Measurements from ENCODE around the gene ANKRD36C. TPM values are rescaled to one million over a fixed set of nuclear protein-coding genes. Genes with fewer than 3 reads are reported as not detected.
"Not testable (repeated sequence)": the region's sequence is repeated elsewhere in the genome, so short reads cannot be mapped to it uniquely, and the experiment has no call there.

Gene ANKRD36C
- total and polyA plus RNA-seq, 9 of the 15 experiments (the other 6 are each of a cell fraction or from before 2014, with no cell fraction given) = 4.4 to 51.6 (median 11.9) TPM

DNA sequence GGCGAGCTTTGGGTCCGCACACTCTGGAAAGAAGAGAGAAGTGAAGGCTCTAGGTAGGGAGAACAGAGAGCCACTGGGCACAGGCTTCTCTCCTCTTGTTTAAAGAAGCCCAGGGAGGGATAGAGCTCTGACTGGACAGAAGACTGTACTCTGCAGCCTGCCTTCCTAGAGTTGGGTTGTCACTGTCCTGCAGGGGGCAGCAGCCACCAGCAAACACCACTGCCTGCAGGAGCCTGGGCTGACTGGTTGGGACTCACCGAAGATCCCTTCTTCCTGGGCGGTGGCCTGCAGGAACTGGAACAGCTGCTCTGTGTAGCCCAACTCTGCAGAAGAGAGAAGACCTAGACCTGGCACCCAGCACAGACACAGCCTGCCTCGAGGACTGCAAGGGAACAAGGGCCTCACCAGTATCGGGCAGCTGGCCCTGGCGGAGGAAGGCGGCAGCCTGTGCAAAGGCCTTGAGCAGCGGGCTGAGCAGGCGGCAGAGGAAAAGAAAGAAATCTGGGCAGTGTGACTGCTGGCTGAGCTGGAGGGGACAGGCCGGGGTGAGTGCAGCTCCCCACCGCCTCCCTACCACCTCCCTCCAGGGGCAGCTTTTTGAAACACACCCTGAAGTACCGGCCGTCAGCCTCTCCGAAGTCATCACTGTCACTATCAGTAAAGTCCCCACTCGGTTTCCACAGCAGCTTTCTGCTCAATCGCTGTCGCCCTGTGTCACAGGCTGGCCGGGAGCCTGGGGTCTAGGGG lies 31.2 kb upstream of the ANKRD36C start (continued):
- TF ChIP-seq, protein P1, sequence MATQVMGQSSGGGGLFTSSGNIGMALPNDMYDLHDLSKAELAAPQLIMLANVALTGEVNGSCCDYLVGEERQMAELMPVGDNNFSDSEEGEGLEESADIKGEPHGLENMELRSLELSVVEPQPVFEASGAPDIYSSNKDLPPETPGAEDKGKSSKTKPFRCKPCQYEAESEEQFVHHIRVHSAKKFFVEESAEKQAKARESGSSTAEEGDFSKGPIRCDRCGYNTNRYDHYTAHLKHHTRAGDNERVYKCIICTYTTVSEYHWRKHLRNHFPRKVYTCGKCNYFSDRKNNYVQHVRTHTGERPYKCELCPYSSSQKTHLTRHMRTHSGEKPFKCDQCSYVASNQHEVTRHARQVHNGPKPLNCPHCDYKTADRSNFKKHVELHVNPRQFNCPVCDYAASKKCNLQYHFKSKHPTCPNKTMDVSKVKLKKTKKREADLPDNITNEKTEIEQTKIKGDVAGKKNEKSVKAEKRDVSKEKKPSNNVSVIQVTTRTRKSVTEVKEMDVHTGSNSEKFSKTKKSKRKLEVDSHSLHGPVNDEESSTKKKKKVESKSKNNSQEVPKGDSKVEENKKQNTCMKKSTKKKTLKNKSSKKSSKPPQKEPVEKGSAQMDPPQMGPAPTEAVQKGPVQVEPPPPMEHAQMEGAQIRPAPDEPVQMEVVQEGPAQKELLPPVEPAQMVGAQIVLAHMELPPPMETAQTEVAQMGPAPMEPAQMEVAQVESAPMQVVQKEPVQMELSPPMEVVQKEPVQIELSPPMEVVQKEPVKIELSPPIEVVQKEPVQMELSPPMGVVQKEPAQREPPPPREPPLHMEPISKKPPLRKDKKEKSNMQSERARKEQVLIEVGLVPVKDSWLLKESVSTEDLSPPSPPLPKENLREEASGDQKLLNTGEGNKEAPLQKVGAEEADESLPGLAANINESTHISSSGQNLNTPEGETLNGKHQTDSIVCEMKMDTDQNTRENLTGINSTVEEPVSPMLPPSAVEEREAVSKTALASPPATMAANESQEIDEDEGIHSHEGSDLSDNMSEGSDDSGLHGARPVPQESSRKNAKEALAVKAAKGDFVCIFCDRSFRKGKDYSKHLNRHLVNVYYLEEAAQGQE (IDR thresholded peaks at IDR 0.05; ENCODE audit: borderline replicate concordance) = peak; percentile 86
- TF ChIP-seq, protein P1 (CRISPR knock-in tag; IDR thresholded peaks at IDR 0.05; ENCODE audit: low read depth) = not testable (repeated sequence)
- TF ChIP-seq, protein P2, sequence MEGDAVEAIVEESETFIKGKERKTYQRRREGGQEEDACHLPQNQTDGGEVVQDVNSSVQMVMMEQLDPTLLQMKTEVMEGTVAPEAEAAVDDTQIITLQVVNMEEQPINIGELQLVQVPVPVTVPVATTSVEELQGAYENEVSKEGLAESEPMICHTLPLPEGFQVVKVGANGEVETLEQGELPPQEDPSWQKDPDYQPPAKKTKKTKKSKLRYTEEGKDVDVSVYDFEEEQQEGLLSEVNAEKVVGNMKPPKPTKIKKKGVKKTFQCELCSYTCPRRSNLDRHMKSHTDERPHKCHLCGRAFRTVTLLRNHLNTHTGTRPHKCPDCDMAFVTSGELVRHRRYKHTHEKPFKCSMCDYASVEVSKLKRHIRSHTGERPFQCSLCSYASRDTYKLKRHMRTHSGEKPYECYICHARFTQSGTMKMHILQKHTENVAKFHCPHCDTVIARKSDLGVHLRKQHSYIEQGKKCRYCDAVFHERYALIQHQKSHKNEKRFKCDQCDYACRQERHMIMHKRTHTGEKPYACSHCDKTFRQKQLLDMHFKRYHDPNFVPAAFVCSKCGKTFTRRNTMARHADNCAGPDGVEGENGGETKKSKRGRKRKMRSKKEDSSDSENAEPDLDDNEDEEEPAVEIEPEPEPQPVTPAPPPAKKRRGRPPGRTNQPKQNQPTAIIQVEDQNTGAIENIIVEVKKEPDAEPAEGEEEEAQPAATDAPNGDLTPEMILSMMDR (IDR thresholded peaks at IDR 0.05 in 2 of 3, conservative IDR thresholded peaks at IDR 0.05 in 1 of 3; ENCODE audit: insufficient read depth in 2 of 3, low read depth in 1 of 3, low read length in 3 of 3) = peak; percentile 73 to 82 (median 81)
- TF ChIP-seq ARID2 (IDR thresholded peaks at IDR 0.05) = peak; percentile 53; the same call in 1 of the 2 replicates
- TF ChIP-seq, protein P3, sequence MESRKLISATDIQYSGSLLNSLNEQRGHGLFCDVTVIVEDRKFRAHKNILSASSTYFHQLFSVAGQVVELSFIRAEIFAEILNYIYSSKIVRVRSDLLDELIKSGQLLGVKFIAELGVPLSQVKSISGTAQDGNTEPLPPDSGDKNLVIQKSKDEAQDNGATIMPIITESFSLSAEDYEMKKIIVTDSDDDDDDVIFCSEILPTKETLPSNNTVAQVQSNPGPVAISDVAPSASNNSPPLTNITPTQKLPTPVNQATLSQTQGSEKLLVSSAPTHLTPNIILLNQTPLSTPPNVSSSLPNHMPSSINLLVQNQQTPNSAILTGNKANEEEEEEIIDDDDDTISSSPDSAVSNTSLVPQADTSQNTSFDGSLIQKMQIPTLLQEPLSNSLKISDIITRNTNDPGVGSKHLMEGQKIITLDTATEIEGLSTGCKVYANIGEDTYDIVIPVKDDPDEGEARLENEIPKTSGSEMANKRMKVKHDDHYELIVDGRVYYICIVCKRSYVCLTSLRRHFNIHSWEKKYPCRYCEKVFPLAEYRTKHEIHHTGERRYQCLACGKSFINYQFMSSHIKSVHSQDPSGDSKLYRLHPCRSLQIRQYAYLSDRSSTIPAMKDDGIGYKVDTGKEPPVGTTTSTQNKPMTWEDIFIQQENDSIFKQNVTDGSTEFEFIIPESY (CRISPR knock-in tag; IDR thresholded peaks at IDR 0.05) = 0 out of 2 replicates have a peak, but pooled peaks have one; percentile 48
- 0 out of 2 replicates have a peak, but pooled peaks have one; percentile 15 for TF ChIP-seq JUND (IDR thresholded peaks at IDR 0.05; ENCODE audit: borderline replicate concordance, low read depth, low read length)
- not testable (repeated sequence) for TF ChIP-seq JUND (tag; IDR thresholded peaks at IDR 0.05; ENCODE audit: borderline replicate concordance, low read depth, low read length)
- TF ChIP-seq CC2D1A (IDR thresholded peaks at IDR 0.05) = 0 out of 2 replicates have a peak, but pooled peaks have one; percentile 26
- TF ChIP-seq STAG1 (CRISPR knock-in tag; IDR thresholded peaks at IDR 0.05; ENCODE audit: borderline replicate concordance) = peak; percentile 81; the same call in 1 of the 2 replicates
- TF ChIP-seq SP1 (CRISPR knock-in tag; IDR thresholded peaks at IDR 0.05) = 0 out of 2 replicates have a peak, but pooled peaks have one; percentile 33
- TF ChIP-seq KLF16 (IDR thresholded peaks at IDR 0.05) = peak; percentile 63; the same call in 1 of the 2 replicates
- TF ChIP-seq, protein P4, sequence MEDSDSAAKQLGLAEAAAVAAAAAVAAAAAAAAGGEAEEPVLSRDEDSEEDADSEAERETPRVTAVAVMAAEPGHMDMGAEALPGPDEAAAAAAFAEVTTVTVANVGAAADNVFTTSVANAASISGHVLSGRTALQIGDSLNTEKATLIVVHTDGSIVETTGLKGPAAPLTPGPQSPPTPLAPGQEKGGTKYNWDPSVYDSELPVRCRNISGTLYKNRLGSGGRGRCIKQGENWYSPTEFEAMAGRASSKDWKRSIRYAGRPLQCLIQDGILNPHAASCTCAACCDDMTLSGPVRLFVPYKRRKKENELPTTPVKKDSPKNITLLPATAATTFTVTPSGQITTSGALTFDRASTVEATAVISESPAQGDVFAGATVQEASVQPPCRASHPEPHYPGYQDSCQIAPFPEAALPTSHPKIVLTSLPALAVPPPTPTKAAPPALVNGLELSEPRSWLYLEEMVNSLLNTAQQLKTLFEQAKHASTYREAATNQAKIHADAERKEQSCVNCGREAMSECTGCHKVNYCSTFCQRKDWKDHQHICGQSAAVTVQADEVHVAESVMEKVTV (CRISPR knock-in tag; IDR thresholded peaks at IDR 0.05) = peak; percentile 56

All from K562 (cell line).